Astrocyte (in vitro differentiated cells and primary cell): ENCODE data around the gene IQCB1. TPM values are rescaled to one million over a fixed set of nuclear protein-coding genes. Genes with fewer than 3 reads are reported as not detected.
A peak's percentile ranks its signal among the peaks of the same experiment; 100 is the strongest.

ENCODE experiments used
- DNase-seq: peaks from one replicate; pipeline ENCODE4 v3.0.0-alpha.2; 2010; ENCODE audit warnings: low read depth
- FAIRE-seq: peaks from 2 replicates; lab custom pipeline; 2011; peaks lifted over from hg19 to GRCh38; lab: Jason Lieb, UNC
- H2AFZ ChIP-seq: 2 replicates; pipeline ENCODE4 v1.6.0; 2012; ENCODE audit warnings: low read depth, low read length, inconsistent platforms
- H3K27ac ChIP-seq: 2 replicates; pipeline ENCODE4 v1.5.1; 2011; ENCODE audit warnings: low read depth, low read length, inconsistent platforms
- H3K27me3 ChIP-seq: 2 replicates; pipeline ENCODE4 v1.6.0; 2011; ENCODE audit warnings: low read length, inconsistent platforms; ENCODE audit not compliant: insufficient read depth
- H3K36me3 ChIP-seq: 2 replicates; pipeline ENCODE4 v1.5.1; 2011; ENCODE audit warnings: low read length, inconsistent platforms; ENCODE audit not compliant: insufficient read depth
- H3K4me1 ChIP-seq: 2 replicates; pipeline ENCODE4 v1.5.1; 2011; ENCODE audit warnings: low read length, inconsistent platforms; ENCODE audit not compliant: insufficient read depth
- H3K4me2 ChIP-seq: 2 replicates; pipeline ENCODE4 v1.6.0; 2012; ENCODE audit warnings: low read length, inconsistent platforms
- H3K4me3 ChIP-seq: 2 replicates; pipeline ENCODE4 v1.5.1; 2011; ENCODE audit warnings: low read depth, mild to moderate bottlenecking, low read length, inconsistent platforms; ENCODE audit not compliant: insufficient read depth
- H3K79me2 ChIP-seq: 2 replicates; pipeline ENCODE4 v1.6.0; 2012; ENCODE audit warnings: mild to moderate bottlenecking, low read length, inconsistent platforms; ENCODE audit not compliant: insufficient read depth
- H3K9ac ChIP-seq: 2 replicates; pipeline ENCODE4 v1.6.0; 2012; ENCODE audit warnings: mild to moderate bottlenecking, low read length, inconsistent platforms
- H3K9me3 ChIP-seq: 2 replicates; pipeline ENCODE4 v1.5.1; 2012; ENCODE audit warnings: low read depth, mild to moderate bottlenecking, low read length, inconsistent platforms; ENCODE audit not compliant: insufficient read depth
- H4K20me1 ChIP-seq: 2 replicates; pipeline ENCODE4 v1.6.0; 2012; ENCODE audit warnings: low read length, inconsistent platforms; ENCODE audit not compliant: insufficient read depth
- H3K27ac Mint-ChIP-seq: one replicate; pipeline ENCODE4 v1.8.0; 2021; ENCODE audit warnings: mild to moderate bottlenecking, mixed read lengths; ENCODE audit not compliant: unreplicated experiment
- H3K27me3 Mint-ChIP-seq: one replicate; pipeline ENCODE4 v1.8.0; 2021; ENCODE audit warnings: low read depth, mixed read lengths; ENCODE audit not compliant: unreplicated experiment
- H3K36me3 Mint-ChIP-seq: one replicate; pipeline ENCODE4 v1.8.0; 2021; ENCODE audit warnings: low read depth, mixed read lengths; ENCODE audit not compliant: unreplicated experiment
- H3K4me1 Mint-ChIP-seq: one replicate; pipeline ENCODE4 v1.8.0; 2021; ENCODE audit warnings: low read depth, mixed read lengths; ENCODE audit not compliant: unreplicated experiment
- H3K4me3 Mint-ChIP-seq: one replicate; pipeline ENCODE4 v1.8.0; 2021; ENCODE audit warnings: mild to moderate bottlenecking, moderate library complexity, mixed read lengths; ENCODE audit not compliant: unreplicated experiment
- H3K9me3 Mint-ChIP-seq: one replicate; pipeline ENCODE4 v1.8.0; 2021; ENCODE audit warnings: mild to moderate bottlenecking, mixed read lengths; ENCODE audit not compliant: unreplicated experiment
- CTCF ChIP-seq: IDR thresholded peaks from 2 replicates; pipeline ENCODE4 v1.5.1; 2011; ENCODE audit warnings: low read depth, mild to moderate bottlenecking, inconsistent platforms, low read length, moderate library complexity; ENCODE audit not compliant: insufficient read depth
- EZH2 ChIP-seq: IDR thresholded peaks from 2 replicates; pipeline ENCODE4 v1.6.1; 2012; ENCODE audit warnings: mild to moderate bottlenecking, low read length, inconsistent platforms; ENCODE audit not compliant: insufficient read depth
- total RNA-seq: library from RNA; stranded (reverse); gene quantifications from 2 replicates; pipeline ENCODE4 v1.2.1, GENCODE V29; 2021

IQCB1 gene
- total RNA-seq, 1 donor from 2014 or later: 13.8 TPM

DNA sequence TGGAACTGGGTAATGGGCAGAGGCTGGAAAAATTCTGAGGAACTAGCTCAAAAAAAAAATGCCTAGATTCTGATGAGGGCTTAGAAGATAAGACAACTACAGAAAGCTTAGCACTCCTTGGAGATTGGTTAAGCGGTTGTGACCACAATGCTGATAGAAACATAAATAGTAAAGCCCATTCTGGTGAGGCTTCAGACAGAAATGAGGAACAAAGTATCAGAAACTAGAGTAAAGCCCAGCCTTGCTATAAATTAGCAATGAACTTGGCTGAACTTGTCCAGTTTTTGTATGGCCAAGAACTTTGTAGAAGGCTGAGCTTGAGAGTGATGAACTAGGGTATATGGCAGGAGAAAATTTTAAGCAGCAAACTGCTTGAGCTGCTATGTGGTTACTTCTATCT is 110.7 kb downstream of the IQCB1 start:
- no peak for DNase-seq
- Histone ChIP-seq H3K9me3 (no peaks in the 10 kb centered on the region), H3K36me3 (peaks cover 64% of the 10 kb centered on the region), H3K27me3 (no peaks in the 10 kb centered on the region), H3K4me2 (no peak overlapping the region), H3K4me1 (no peaks in the 10 kb centered on the region), H3K4me3 (no peak overlapping the region), H3K79me2 (no peaks in the 10 kb centered on the region), H3K9ac (no peak overlapping the region), H2AFZ (no peak overlapping the region), H4K20me1 (peaks cover 6% of the 10 kb centered on the region), H3K27ac (no peak overlapping the region)
- no peak overlapping the region for H3K4me3 Mint-ChIP-seq
- H3K27ac Mint-ChIP-seq: no peak overlapping the region
- no peaks in the 10 kb centered on the region for H3K9me3 Mint-ChIP-seq
- no peak for TF ChIP-seq EZH2
- no peaks in the 10 kb centered on the region for H3K27me3 Mint-ChIP-seq
- H3K4me1 Mint-ChIP-seq: no peaks in the 10 kb centered on the region
- FAIRE-seq: no peak
- H3K36me3 Mint-ChIP-seq: peaks cover 24% of the 10 kb centered on the region

GRCh38 chr3:121723485-121723884 is 111.4 kb downstream of the IQCB1 start:
- Histone ChIP-seq H3K9ac (no peak overlapping the region), H3K79me2 (no peaks in the 10 kb centered on the region), H4K20me1 (peaks cover 6% of the 10 kb centered on the region), H3K36me3 (peaks cover 62% of the 10 kb centered on the region), H3K27ac (no peak overlapping the region), H3K9me3 (no peaks in the 10 kb centered on the region), H3K4me3 (no peak overlapping the region), H3K4me1 (no peaks in the 10 kb centered on the region), H2AFZ (no peak overlapping the region), H3K4me2 (no peak overlapping the region), H3K27me3 (no peaks in the 10 kb centered on the region)
- H3K4me1 Mint-ChIP-seq: no peaks in the 10 kb centered on the region
- no peaks in the 10 kb centered on the region for H3K9me3 Mint-ChIP-seq
- DNase-seq: no peak
- no peaks in the 10 kb centered on the region for H3K27me3 Mint-ChIP-seq
- H3K27ac Mint-ChIP-seq: no peak overlapping the region
- no peak for FAIRE-seq
- no peak overlapping the region for H3K4me3 Mint-ChIP-seq
- TF ChIP-seq EZH2 (no peak), CTCF (no peak)
- peaks cover 25% of the 10 kb centered on the region for H3K36me3 Mint-ChIP-seq

GRCh38 chr3:121722411-121722810 is 112.4 kb downstream of the IQCB1 start:
- H3K27me3 Mint-ChIP-seq: no peaks in the 10 kb centered on the region
- Histone ChIP-seq H2AFZ (no peak overlapping the region), H3K79me2 (no peaks in the 10 kb centered on the region), H3K27ac (no peak overlapping the region), H3K4me2 (no peak overlapping the region), H3K4me3 (no peak overlapping the region), H3K27me3 (no peaks in the 10 kb centered on the region), H4K20me1 (peaks cover 6% of the 10 kb centered on the region), H3K9me3 (no peaks in the 10 kb centered on the region), H3K4me1 (no peaks in the 10 kb centered on the region), H3K36me3 (peaks cover 65% of the 10 kb centered on the region), H3K9ac (no peak overlapping the region)
- H3K9me3 Mint-ChIP-seq: no peaks in the 10 kb centered on the region
- DNase-seq: peak; percentile 28
- H3K4me1 Mint-ChIP-seq: no peaks in the 10 kb centered on the region
- no peak for FAIRE-seq
- H3K36me3 Mint-ChIP-seq: peaks cover 25% of the 10 kb centered on the region
- TF ChIP-seq EZH2 (no peak), CTCF (no peak)
- no peak overlapping the region for H3K27ac Mint-ChIP-seq
- H3K4me3 Mint-ChIP-seq: no peak overlapping the region
